ENCODE results near the gene ZBTB3. TPM values are rescaled to one million over a fixed set of nuclear protein-coding genes. Genes with fewer than 3 reads are reported as not detected.
"Not testable (repeated sequence)": the region's sequence is repeated elsewhere in the genome, so short reads cannot be mapped to it uniquely, and the experiment has no call there.

The ZBTB3 gene
- total RNA-seq, 4 donors from 2014 or later = 10.1 to 17.1 (median 14.8) TPM

- Histone ChIP-seq H3K9me3 (no peaks in the 10 kb centered on the region), H3K4me3 (replicated peaks in 1 of 3) (no peak overlapping the region), H3K27ac (no peak overlapping the region), H3K36me3 (no peaks in the 10 kb centered on the region), H3K4me1 (peaks cover 13 to 19% of the 10 kb centered on the region in 2 donors), H3K27me3 (no peaks in the 10 kb centered on the region)
- 59% methylated on average over 9 of the region's 9 CpGs for WGBS, 2 donors
- TF ChIP-seq CTCF (IDR thresholded peaks at IDR 0.05) (no peak), POLR2A (IDR thresholded peaks at IDR 0.05) (no peak)
- no peak for DNase-seq
- intact Hi-C loops (cut with DNase I) = no loop called here
Measured at GRCh38 chr11:62757846-62758788, 4.2 kb upstream of the ZBTB3 start.

- Histone ChIP-seq H3K27me3 (no peaks in the 10 kb centered on the region), H3K9me3 (no peaks in the 10 kb centered on the region), H3K4me3 (replicated peaks in 1 of 3) (no peak overlapping the region), H3K4me1 (peaks cover 10 to 21% of the 10 kb centered on the region in 2 donors), H3K36me3 (peaks cover 7 to 9% of the 10 kb centered on the region in 2 donors), H3K27ac (no peak overlapping the region)
- 81% methylated on average over 10 of the region's 10 CpGs for WGBS, 2 donors
- intact Hi-C loops (cut with DNase I) = no loop called here
- TF ChIP-seq CTCF (IDR thresholded peaks at IDR 0.05) (no peak), POLR2A (IDR thresholded peaks at IDR 0.05) (no peak)
- no peak for DNase-seq
Measured at GRCh38 chr11:62755086-62755615, 1.2 kb upstream of the ZBTB3 start.

GRCh38 chr11:62752994-62753735 is 795 bp downstream of the ZBTB3 start:
- no peak for TF ChIP-seq POLR2A (IDR thresholded peaks at IDR 0.05)
- TF ChIP-seq CTCF (IDR thresholded peaks at IDR 0.05) = no peak
- intact Hi-C loops (cut with DNase I) = no loop called here
- WGBS, 2 donors = 89 to 91% methylated on average over 7 to 15 of the region's 15 CpGs

GRCh38 chr11:62752177-62752785 is 1.7 kb downstream of the ZBTB3 start:
- no peak overlapping the region for H3K27ac ChIP-seq
- no peaks in the 10 kb centered on the region for H3K27me3 ChIP-seq
- TF ChIP-seq CTCF (IDR thresholded peaks at IDR 0.05) (no peak), POLR2A (IDR thresholded peaks at IDR 0.05) (no peak)
- no peak overlapping the region for H3K4me3 ChIP-seq (replicated peaks in 1 of 3)
- H3K4me1 ChIP-seq = peaks cover 13 to 26% of the 10 kb centered on the region in 2 donors
- H3K9me3 ChIP-seq = no peaks in the 10 kb centered on the region
- intact Hi-C loops (cut with DNase I) = no loop called here
- WGBS, 2 donors = 97 to 98% methylated on average over 13 of the region's 14 CpGs
- no peak for DNase-seq
- H3K36me3 ChIP-seq = peaks cover 7 to 9% of the 10 kb centered on the region in 2 donors

More at GRCh38 chr11:62752994-62753735, 795 bp downstream of the ZBTB3 start:
- Histone ChIP-seq H3K4me3 (replicated peaks in 1 of 3) (peak overlapping the region in 1 of 3 donors; percentile 59), H3K4me1 (peaks cover 10 to 21% of the 10 kb centered on the region in 2 donors), H3K9me3 (no peaks in the 10 kb centered on the region), H3K27me3 (no peaks in the 10 kb centered on the region), H3K27ac (peak overlapping the region in 2 of 3 donors; percentile 75 to 94), H3K36me3 (peaks cover 7 to 9% of the 10 kb centered on the region in 2 donors)
- DNase-seq = peak in 1 of 2 donors; percentile 12

GRCh38 chr11:62749931-62750330 is 4.0 kb downstream of the ZBTB3 start:
- intact Hi-C loops (cut with DNase I); H3K4me3 ChIP-seq (replicated peaks in 1 of 3); DNase-seq; H3K27me3 ChIP-seq; H3K9me3 ChIP-seq; H3K36me3 ChIP-seq; H3K27ac ChIP-seq: not testable (repeated sequence)
- 93 to 98% methylated on average over 5 of the region's 5 CpGs for WGBS, 2 donors
- H3K4me1 ChIP-seq = peaks cover 13 to 30% of the 10 kb centered on the region in 2 donors
